GM19193 (cell line): ENCODE results near the gene NME7.

Experiments
- POLR2A ChIP-seq: IDR thresholded peaks from 4 replicates; pipeline ENCODE4 v1.6.1; 2011; ENCODE audit not compliant: insufficient read depth, insufficient read length; ENCODE audit errors: extremely low read depth

The NME7 gene

GRCh38 chr1:169142129-169142528 lies 225.5 kb downstream of the NME7 start:
- no peak for TF ChIP-seq POLR2A

- no peak for TF ChIP-seq POLR2A
Observed at GRCh38 chr1:169141356-169141755, 226.2 kb downstream of the NME7 start.

GRCh38 chr1:169138866-169139670 lies 228.5 kb downstream of the NME7 start:
- TF ChIP-seq POLR2A = no peak

GRCh38 chr1:169137357-169137756 lies 230.2 kb downstream of the NME7 start:
- no peak for TF ChIP-seq POLR2A

- no peak for TF ChIP-seq POLR2A
Observed at GRCh38 chr1:169133801-169134502, 233.6 kb downstream of the NME7 start.

GRCh38 chr1:169133228-169133576 lies 234.4 kb downstream of the NME7 start:
- no peak for TF ChIP-seq POLR2A

- no peak for TF ChIP-seq POLR2A
Observed at GRCh38 chr1:169132512-169133227, 234.9 kb downstream of the NME7 start.

GRCh38 chr1:169130683-169131082 lies 236.9 kb downstream of the NME7 start:
- no peak for TF ChIP-seq POLR2A

- TF ChIP-seq POLR2A = no peak
Observed at GRCh38 chr1:169129109-169129784, 238.3 kb downstream of the NME7 start.

- TF ChIP-seq POLR2A = no peak
Observed at GRCh38 chr1:169128562-169128961, 239.0 kb downstream of the NME7 start.

- TF ChIP-seq POLR2A = no peak
Observed at GRCh38 chr1:169127305-169127704, 240.3 kb downstream of the NME7 start.

GRCh38 chr1:169126335-169126734 lies 241.3 kb downstream of the NME7 start:
- no peak for TF ChIP-seq POLR2A

- TF ChIP-seq POLR2A = no peak
Observed at GRCh38 chr1:169124459-169124858, 243.1 kb downstream of the NME7 start.

- no peak for TF ChIP-seq POLR2A
Observed at GRCh38 chr1:169122976-169123375, 244.6 kb downstream of the NME7 start.
